ENCODE results near the gene BRAT1.

GRCh38 chr7:2570021-2570420 lies 14.7 kb upstream of the BRAT1 start:
- TF ChIP-seq, protein P1, sequence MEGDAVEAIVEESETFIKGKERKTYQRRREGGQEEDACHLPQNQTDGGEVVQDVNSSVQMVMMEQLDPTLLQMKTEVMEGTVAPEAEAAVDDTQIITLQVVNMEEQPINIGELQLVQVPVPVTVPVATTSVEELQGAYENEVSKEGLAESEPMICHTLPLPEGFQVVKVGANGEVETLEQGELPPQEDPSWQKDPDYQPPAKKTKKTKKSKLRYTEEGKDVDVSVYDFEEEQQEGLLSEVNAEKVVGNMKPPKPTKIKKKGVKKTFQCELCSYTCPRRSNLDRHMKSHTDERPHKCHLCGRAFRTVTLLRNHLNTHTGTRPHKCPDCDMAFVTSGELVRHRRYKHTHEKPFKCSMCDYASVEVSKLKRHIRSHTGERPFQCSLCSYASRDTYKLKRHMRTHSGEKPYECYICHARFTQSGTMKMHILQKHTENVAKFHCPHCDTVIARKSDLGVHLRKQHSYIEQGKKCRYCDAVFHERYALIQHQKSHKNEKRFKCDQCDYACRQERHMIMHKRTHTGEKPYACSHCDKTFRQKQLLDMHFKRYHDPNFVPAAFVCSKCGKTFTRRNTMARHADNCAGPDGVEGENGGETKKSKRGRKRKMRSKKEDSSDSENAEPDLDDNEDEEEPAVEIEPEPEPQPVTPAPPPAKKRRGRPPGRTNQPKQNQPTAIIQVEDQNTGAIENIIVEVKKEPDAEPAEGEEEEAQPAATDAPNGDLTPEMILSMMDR (conservative IDR thresholded peaks at IDR 0.05), result no peak
- TF ChIP-seq ZFX (IDR thresholded peaks at IDR 0.05), result no peak
